Neural cell (in vitro differentiated cells): Measurements from ENCODE around the gene SPATA19. TPM values are rescaled to one million over a fixed set of nuclear protein-coding genes. Genes with fewer than 3 reads are reported as not detected.

ENCODE experiments used
- H2AFZ ChIP-seq: fragments of 200-600, 300-800 bp; sonication (generic), shearing (Covaris generic); 2 replicates; pipeline ENCODE4 v1.6.0; 2014; ENCODE audit warnings: low read depth, mild to moderate bottlenecking, antibody characterized with exemption, low read length, moderate library complexity
- H3F3A ChIP-seq: fragments of 200-600 bp; shearing (Covaris generic); 2 replicates; pipeline ENCODE4 v1.6.1; 2016; ENCODE audit warnings: mild to moderate bottlenecking, moderate library complexity, mixed read lengths, antibody characterized with exemption, low read length; ENCODE audit not compliant: insufficient read depth, poor library complexity, severe bottlenecking
- H3K27ac ChIP-seq: fragments of 200-600, 300-800 bp; sonication (generic), shearing (Covaris generic); 2 replicates; pipeline ENCODE4 v1.5.1; 2014; ENCODE audit warnings: mild to moderate bottlenecking, low read length, moderate library complexity
- H3K27me3 ChIP-seq: fragments of 300-800, 200-600 bp; sonication (generic), shearing (Covaris generic); 2 replicates; pipeline ENCODE4 v1.6.0; 2014; ENCODE audit warnings: mild to moderate bottlenecking, low read depth, low read length, moderate library complexity; ENCODE audit not compliant: insufficient read depth
- H3K36me3 ChIP-seq: fragments of 300-800, 200-600 bp; sonication (generic), shearing (Covaris generic); 2 replicates; pipeline ENCODE4 v1.5.1; 2014; ENCODE audit warnings: mild to moderate bottlenecking, antibody characterized with exemption, low read length, moderate library complexity; ENCODE audit not compliant: insufficient read depth
- H3K4me2 ChIP-seq: fragments of 300-800, 200-600 bp; sonication (generic), shearing (Covaris generic); 2 replicates; pipeline ENCODE4 v1.6.0; 2014; ENCODE audit warnings: mild to moderate bottlenecking, low read length
- H3K4me3 ChIP-seq: fragments of 300-800, 200-600 bp; sonication (generic), shearing (Covaris generic); 2 replicates; pipeline ENCODE4 v1.5.1; 2014; ENCODE audit warnings: mild to moderate bottlenecking, low read length, moderate library complexity
- H3K79me2 ChIP-seq: fragments of 200-600 bp; shearing (Covaris generic); replicated peaks from 2 replicates; pipeline ENCODE4 v1.6.0; 2014; ENCODE audit warnings: mild to moderate bottlenecking, low read length, moderate library complexity; ENCODE audit not compliant: insufficient read depth
- H3K9ac ChIP-seq: fragments of 300-800, 200-600 bp; sonication (generic), shearing (Covaris generic); 2 replicates; pipeline ENCODE4 v1.6.1; 2016; ENCODE audit warnings: mild to moderate bottlenecking, low read length, mixed read lengths
- H3K9me2 ChIP-seq: fragments of 200-600 bp; shearing (Covaris generic); 2 replicates; pipeline ENCODE4 v1.6.1; 2016; ENCODE audit warnings: mild to moderate bottlenecking, low read length, mixed read lengths; ENCODE audit not compliant: insufficient read depth
- H3K9me3 ChIP-seq: fragments of 200-600, 300-800 bp; sonication (generic), shearing (Covaris generic); 2 replicates; pipeline ENCODE4 v1.6.1; 2016; ENCODE audit warnings: mild to moderate bottlenecking, mixed run types, low read length, moderate library complexity, mixed read lengths
- H4K20me1 ChIP-seq: fragments of 200-600 bp; shearing (Covaris generic); 2 replicates; pipeline ENCODE4 v1.6.1; 2016; ENCODE audit warnings: mild to moderate bottlenecking, mixed run types; ENCODE audit not compliant: insufficient read depth
- CTCF ChIP-seq: fragments of 450-650 bp; IDR thresholded peaks from 2 replicates; pipeline ENCODE4 v1.5.1; 2014; ENCODE audit warnings: antibody characterized with exemption, mild to moderate bottlenecking, moderate library complexity; ENCODE audit not compliant: poor library complexity, severe bottlenecking
- EP300 ChIP-seq: fragments of 450-650 bp; conservative IDR thresholded peaks from 2 replicates; pipeline ENCODE4 v1.6.1; 2014; ENCODE audit warnings: antibody characterized with exemption, mild to moderate bottlenecking, moderate library complexity; ENCODE audit not compliant: poor library complexity, severe bottlenecking
- EZH2 ChIP-seq: fragments of 200-600, 300-800 bp; shearing (Covaris generic), sonication (generic); IDR thresholded peaks from 2 replicates; pipeline ENCODE4 v1.6.1; 2014; ENCODE audit warnings: antibody characterized with exemption, low read length, borderline replicate concordance, mild to moderate bottlenecking; ENCODE audit not compliant: insufficient read depth, poor library complexity, severe bottlenecking
- MXI1 ChIP-seq: fragments of 450-650 bp; conservative IDR thresholded peaks from 2 replicates; pipeline ENCODE4 v1.6.1; 2014; ENCODE audit warnings: antibody characterized with exemption, mild to moderate bottlenecking; ENCODE audit not compliant: poor library complexity, severe bottlenecking
- POLR2AphosphoS5 ChIP-seq: IDR thresholded peaks from 2 replicates; pipeline ENCODE4 v1.6.1; 2012
- RAD21 ChIP-seq: fragments of 450-650 bp; conservative IDR thresholded peaks from 2 replicates; pipeline ENCODE4 v1.6.1; 2014; ENCODE audit warnings: antibody characterized with exemption, mild to moderate bottlenecking, moderate library complexity
- SMC3 ChIP-seq: fragments of 450-650 bp; conservative IDR thresholded peaks from 2 replicates; pipeline ENCODE4 v1.6.1; 2014; ENCODE audit warnings: antibody characterized with exemption, mild to moderate bottlenecking, moderate library complexity; ENCODE audit not compliant: poor library complexity
- TAF1 ChIP-seq: IDR thresholded peaks from 2 replicates; pipeline ENCODE4 v1.6.1; 2012; ENCODE audit warnings: low read depth
- polyA plus RNA-seq: library from polyadenylated mRNA; depleted of rRNA; stranded (reverse); fragments of >200 nt; gene quantifications from 2 replicates; pipeline ENCODE4 v1.2.3, GENCODE V29; 2014
- TF ChIP-seq, protein P1 (sequence below): IDR thresholded peaks from 2 replicates; pipeline ENCODE4 v1.6.1; 2012; ENCODE audit warnings: borderline replicate concordance

The SPATA19 gene
- polyA plus RNA-seq, 1 donor from 2014 or later: not detected

- H3K9me3 ChIP-seq: no peaks in the 10 kb centered on the region
- no peaks in the 10 kb centered on the region for H3K27me3 ChIP-seq
- H4K20me1 ChIP-seq: no peaks in the 10 kb centered on the region
- no peak overlapping the region for H3K4me3 ChIP-seq
- no peak overlapping the region for H3K4me2 ChIP-seq
- no peak overlapping the region for H2AFZ ChIP-seq
- no peaks in the 10 kb centered on the region for H3K79me2 ChIP-seq
- no peaks in the 10 kb centered on the region for H3K9me2 ChIP-seq
- no peak overlapping the region for H3K27ac ChIP-seq
- TF ChIP-seq SMC3 (no peak), CTCF (no peak), EZH2 (no peak), EP300 (no peak), MXI1 (no peak), RAD21 (no peak), TAF1 (no peak), POLR2AphosphoS5 (no peak)
- TF ChIP-seq, protein P1, sequence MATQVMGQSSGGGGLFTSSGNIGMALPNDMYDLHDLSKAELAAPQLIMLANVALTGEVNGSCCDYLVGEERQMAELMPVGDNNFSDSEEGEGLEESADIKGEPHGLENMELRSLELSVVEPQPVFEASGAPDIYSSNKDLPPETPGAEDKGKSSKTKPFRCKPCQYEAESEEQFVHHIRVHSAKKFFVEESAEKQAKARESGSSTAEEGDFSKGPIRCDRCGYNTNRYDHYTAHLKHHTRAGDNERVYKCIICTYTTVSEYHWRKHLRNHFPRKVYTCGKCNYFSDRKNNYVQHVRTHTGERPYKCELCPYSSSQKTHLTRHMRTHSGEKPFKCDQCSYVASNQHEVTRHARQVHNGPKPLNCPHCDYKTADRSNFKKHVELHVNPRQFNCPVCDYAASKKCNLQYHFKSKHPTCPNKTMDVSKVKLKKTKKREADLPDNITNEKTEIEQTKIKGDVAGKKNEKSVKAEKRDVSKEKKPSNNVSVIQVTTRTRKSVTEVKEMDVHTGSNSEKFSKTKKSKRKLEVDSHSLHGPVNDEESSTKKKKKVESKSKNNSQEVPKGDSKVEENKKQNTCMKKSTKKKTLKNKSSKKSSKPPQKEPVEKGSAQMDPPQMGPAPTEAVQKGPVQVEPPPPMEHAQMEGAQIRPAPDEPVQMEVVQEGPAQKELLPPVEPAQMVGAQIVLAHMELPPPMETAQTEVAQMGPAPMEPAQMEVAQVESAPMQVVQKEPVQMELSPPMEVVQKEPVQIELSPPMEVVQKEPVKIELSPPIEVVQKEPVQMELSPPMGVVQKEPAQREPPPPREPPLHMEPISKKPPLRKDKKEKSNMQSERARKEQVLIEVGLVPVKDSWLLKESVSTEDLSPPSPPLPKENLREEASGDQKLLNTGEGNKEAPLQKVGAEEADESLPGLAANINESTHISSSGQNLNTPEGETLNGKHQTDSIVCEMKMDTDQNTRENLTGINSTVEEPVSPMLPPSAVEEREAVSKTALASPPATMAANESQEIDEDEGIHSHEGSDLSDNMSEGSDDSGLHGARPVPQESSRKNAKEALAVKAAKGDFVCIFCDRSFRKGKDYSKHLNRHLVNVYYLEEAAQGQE: no peak
- H3K9ac ChIP-seq: no peak overlapping the region
- no peaks in the 10 kb centered on the region for H3K36me3 ChIP-seq
- H3F3A ChIP-seq: no peaks in the 10 kb centered on the region
Observed at GRCh38 chr11:133841279-133842043, 3.9 kb downstream of the SPATA19 start.

- H3F3A ChIP-seq: no peaks in the 10 kb centered on the region
- no peaks in the 10 kb centered on the region for H3K36me3 ChIP-seq
- H3K4me3 ChIP-seq: no peak overlapping the region
- no peaks in the 10 kb centered on the region for H3K9me2 ChIP-seq
- no peaks in the 10 kb centered on the region for H3K9me3 ChIP-seq
- H3K79me2 ChIP-seq: no peaks in the 10 kb centered on the region
- H3K4me2 ChIP-seq: no peak overlapping the region
- H3K27ac ChIP-seq: no peak overlapping the region
- no peak overlapping the region for H2AFZ ChIP-seq
- no peaks in the 10 kb centered on the region for H3K27me3 ChIP-seq
- no peak overlapping the region for H3K9ac ChIP-seq
- no peaks in the 10 kb centered on the region for H4K20me1 ChIP-seq
- TF ChIP-seq EZH2 (no peak), RAD21 (no peak), MXI1 (no peak), SMC3 (no peak), POLR2AphosphoS5 (no peak), CTCF (no peak), TAF1 (no peak), EP300 (no peak)
- TF ChIP-seq, protein P1: no peak
Observed at GRCh38 chr11:133840479-133840941, 4.8 kb downstream of the SPATA19 start.
